ENCODE measurements around the gene PRADC1.
"Not testable (repeated sequence)": the region's sequence is repeated elsewhere in the genome, so short reads cannot be mapped to it uniquely, and the experiment has no call there.

PRADC1 gene

DNA sequence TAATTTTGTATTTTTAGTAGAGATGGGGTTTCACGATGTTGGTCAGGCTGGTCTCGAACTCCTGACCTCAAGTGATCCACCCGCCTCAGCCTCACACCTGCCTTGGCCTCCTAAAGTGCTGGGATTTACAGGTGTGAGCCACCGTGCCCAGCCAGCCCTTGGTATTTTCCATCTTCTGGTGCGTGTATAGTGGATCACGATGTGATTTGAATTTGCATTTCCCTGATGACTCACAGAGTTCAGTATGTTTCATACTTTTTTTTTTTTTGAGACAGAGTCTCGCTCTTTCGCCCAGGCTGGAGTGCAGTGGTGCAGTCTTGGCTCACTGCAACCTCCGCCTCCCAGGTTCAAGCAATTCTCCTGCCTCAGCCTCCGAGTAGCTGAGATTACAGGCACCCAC is 32.8 kb downstream of the PRADC1 start:
- DNase-seq: not testable (repeated sequence)

DNA sequence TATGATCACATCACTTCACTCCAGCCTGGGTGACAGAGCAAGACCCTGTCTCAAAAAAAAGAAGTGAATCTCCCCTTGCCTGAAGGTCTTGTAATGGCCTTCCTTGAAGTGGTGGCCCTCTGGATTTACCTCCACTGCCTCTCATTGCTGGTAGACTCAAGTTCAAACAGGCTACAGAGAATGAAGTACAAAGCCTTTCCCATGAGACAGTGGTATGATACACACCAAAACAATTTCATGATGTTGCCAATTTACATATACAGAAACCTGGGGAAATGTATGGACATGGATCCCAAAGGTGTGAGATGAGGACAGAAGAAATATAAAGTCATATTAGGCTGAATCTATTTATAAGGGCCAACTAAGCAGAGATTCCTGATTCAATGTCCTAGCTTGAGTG is 35.5 kb downstream of the PRADC1 start:
- no peak for DNase-seq

DNA sequence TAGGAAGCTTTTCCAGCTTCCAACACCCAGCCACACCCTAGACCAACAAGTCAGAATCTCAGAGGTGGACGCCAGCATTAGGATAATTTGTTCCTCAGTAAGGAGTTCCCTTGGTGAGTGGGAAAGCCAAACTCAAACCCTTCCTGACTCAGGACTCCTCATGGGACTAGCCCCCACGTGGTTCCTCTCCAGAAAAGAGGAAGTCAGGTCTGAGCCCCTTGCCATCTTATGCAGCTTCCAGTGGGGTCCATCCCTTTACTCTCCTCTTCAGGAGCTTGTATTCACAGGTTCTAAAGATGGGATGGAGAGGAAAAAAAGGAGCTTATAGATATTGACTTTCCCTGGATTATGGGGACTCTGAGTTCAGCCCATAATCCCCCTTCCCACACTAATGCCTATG is 45.5 kb downstream of the PRADC1 start:
- DNase-seq: no peak

- no peak for DNase-seq
These were observed 47.1 kb downstream of the PRADC1 start for GRCh38 chr2:73185965-73186364.

Measured in NCI-H2081 treated with DMSO at 0.1 percent for 48 hours (cell line).